Measurements from ENCODE around the gene FAM219A. TPM values are rescaled to one million over a fixed set of nuclear protein-coding genes. Genes with fewer than 3 reads are reported as not detected.
A peak's percentile ranks its signal among the peaks of the same experiment; 100 is the strongest.

FAM219A gene
- total RNA-seq, 2 donors from 2014 or later = 6.5 to 6.6 TPM

GRCh38 chr9:34375901-34376595 lies 82.3 kb downstream of the FAM219A start:
- TF ChIP-seq POLR2A (IDR thresholded peaks at IDR 0.05) (no peak), CTCF (IDR thresholded peaks at IDR 0.05) (peak in 5 of 7 experiments; percentile 10 to 48 (median 41))
- 2 to 22% methylated on average over 1 to 22 of the region's 22 CpGs for WGBS, 2 donors
- Histone ChIP-seq H3K9me3 (no peaks in the 10 kb centered on the region), H3K4me1 (peaks cover 53% of the 10 kb centered on the region), H3K27ac (peak overlapping the region; percentile 80 to 90 (median 81)), H3K27me3 (no peaks in the 10 kb centered on the region), H3K36me3 (replicated peaks in 1 of 2; ENCODE audit: insufficient read depth in 1 of 2, low read depth in 2 of 2) (peaks cover 4 to 8% of the 10 kb centered on the region in 2 donors), H3K4me3 (peak overlapping the region; percentile 39 to 43)
- peak; percentile 65 to 77 (median 76) for DNase-seq
- ATAC-seq = peak; percentile 15
- intact Hi-C loops (cut with DNase I) = no loop called here

- Histone ChIP-seq H3K27me3 (no peaks in the 10 kb centered on the region), H3K4me1 (peaks cover 44% of the 10 kb centered on the region), H3K27ac (peak overlapping the region; percentile 80 to 90 (median 82)), H3K4me3 (no peak overlapping the region), H3K9me3 (no peaks in the 10 kb centered on the region), H3K36me3 (replicated peaks in 1 of 2; ENCODE audit: insufficient read depth in 1 of 2, low read depth in 2 of 2) (peaks cover 9 to 12% of the 10 kb centered on the region in 2 donors)
- TF ChIP-seq POLR2A (IDR thresholded peaks at IDR 0.05) = peak; percentile 48 to 86 (median 69)
- peak in 4 of 7 experiments; percentile 25 to 31 (median 28) for TF ChIP-seq CTCF (IDR thresholded peaks at IDR 0.05)
- WGBS, 2 donors = 16 to 27% methylated on average over 5 of the region's 5 CpGs
- DNase-seq (peak; percentile 77 to 93 (median 87)), ATAC-seq (peak; percentile 41)
- intact Hi-C loops (cut with DNase I) = loop anchor here (5.0 kb wide), 1 partner anchor 38 kb away; no protein-coding TSS in a partner anchor
Observed at GRCh38 chr9:34374905-34375552, 83.3 kb downstream of the FAM219A start.

- peaks cover 37% of the 10 kb centered on the region for H3K4me1 ChIP-seq
- TF ChIP-seq CTCF (IDR thresholded peaks at IDR 0.05) = no peak
- 28 to 49% methylated on average over 3 of the region's 3 CpGs for WGBS, 2 donors
- H3K9me3 ChIP-seq = no peaks in the 10 kb centered on the region
- peaks cover 9 to 16% of the 10 kb centered on the region in 2 donors for H3K36me3 ChIP-seq (replicated peaks in 1 of 2; ENCODE audit: insufficient read depth in 1 of 2, low read depth in 2 of 2)
- no peaks in the 10 kb centered on the region for H3K27me3 ChIP-seq
- intact Hi-C loops (cut with DNase I) = loop anchor here (5.0 kb wide), 1 partner anchor 37 kb away; no protein-coding TSS in a partner anchor
- peak overlapping the region; percentile 65 to 90 (median 81) for H3K27ac ChIP-seq
- no peak overlapping the region for H3K4me3 ChIP-seq
- no peak for ATAC-seq
- DNase-seq = no peak
Observed at GRCh38 chr9:34374339-34374738, 84.0 kb downstream of the FAM219A start.

GRCh38 chr9:34373749-34374148 lies 84.6 kb downstream of the FAM219A start:
- intact Hi-C loops (cut with DNase I) = loop anchor here (5.0 kb wide), 1 partner anchor 36 kb away; no protein-coding TSS in a partner anchor
- Histone ChIP-seq H3K4me1 (peaks cover 31% of the 10 kb centered on the region), H3K4me3 (no peak overlapping the region), H3K27ac (peak overlapping the region; percentile 65 to 90 (median 81)), H3K9me3 (no peaks in the 10 kb centered on the region), H3K36me3 (replicated peaks in 1 of 2; ENCODE audit: insufficient read depth in 1 of 2, low read depth in 2 of 2) (peaks cover 9 to 16% of the 10 kb centered on the region in 2 donors), H3K27me3 (no peaks in the 10 kb centered on the region)
- 86 to 92% methylated on average over 1 to 2 of the region's 2 CpGs for WGBS, 2 donors
- TF ChIP-seq CTCF (IDR thresholded peaks at IDR 0.05) = no peak
- ATAC-seq = no peak
- DNase-seq = no peak
